HG03521 (cell line): Measurements from ENCODE around the gene ARHGAP24.
"Not testable (repeated sequence)": the region's sequence is repeated elsewhere in the genome, so short reads cannot be mapped to it uniquely, and the experiment has no call there.

ENCODE experiments used
- ATAC-seq: cut with Tn5 transposase; IDR thresholded peaks from one replicate; pipeline ENCODE4 v1.9.1; 2021; ENCODE audit warnings: mild to moderate bottlenecking, moderate library complexity; ENCODE audit not compliant: unreplicated experiment

Gene ARHGAP24

DNA sequence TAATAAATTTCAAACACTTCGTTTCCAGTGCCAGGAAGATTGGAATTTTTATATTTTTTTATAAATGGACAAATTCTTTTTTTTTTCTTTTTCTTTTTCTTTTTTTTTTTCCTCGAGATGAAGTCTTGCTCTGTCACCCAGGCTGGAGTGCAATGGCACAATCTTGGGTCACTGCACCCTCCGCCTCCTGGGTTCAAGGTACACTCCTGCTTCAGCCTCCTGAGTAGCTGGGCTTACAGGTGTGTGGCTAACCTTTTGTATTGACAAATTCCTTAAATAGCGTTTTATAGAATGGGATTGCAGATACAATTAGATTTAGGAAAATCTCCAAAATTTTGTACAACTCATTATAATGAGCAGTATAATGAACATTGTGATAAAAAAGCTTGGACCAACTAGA lies 328.9 kb downstream of the ARHGAP24 start:
- ATAC-seq: no peak

DNA sequence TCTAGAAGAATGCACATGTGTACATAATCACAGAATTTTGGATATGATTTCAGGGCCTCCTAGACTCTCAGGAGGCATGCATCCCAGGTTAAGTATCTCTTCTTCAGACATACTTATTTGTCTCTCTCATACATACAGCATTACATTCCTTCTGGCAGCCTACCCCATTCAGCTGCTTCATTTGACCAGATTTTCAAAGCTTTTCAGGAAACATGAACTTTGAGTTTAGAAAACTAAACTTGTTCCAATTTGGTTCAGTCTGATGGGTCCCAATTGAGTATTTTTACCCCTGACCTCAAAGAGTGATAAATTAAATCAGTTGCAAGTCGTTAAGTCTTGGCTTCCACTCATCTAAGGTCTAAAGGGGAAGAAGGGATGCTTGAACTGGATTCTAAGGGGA lies 330.9 kb downstream of the ARHGAP24 start:
- ATAC-seq: no peak

DNA sequence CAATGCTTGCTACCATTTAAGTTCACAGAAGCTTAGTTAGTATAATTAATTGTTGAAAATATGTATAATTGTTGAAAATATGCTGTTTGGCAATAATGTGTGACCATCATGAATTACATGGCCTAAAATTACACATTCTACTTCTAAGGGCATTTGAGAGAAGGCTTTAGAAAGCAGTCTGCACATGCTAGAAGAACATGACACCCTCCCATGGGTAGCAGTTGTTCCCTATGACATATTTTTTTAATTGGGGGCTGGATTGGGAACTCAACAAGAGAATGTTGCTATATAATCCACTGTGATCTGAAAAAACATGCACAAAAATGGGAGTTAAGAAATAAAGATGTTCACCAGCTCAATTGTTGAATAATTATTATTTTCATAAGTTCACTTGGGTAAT lies 331.4 kb downstream of the ARHGAP24 start:
- no peak for ATAC-seq

DNA sequence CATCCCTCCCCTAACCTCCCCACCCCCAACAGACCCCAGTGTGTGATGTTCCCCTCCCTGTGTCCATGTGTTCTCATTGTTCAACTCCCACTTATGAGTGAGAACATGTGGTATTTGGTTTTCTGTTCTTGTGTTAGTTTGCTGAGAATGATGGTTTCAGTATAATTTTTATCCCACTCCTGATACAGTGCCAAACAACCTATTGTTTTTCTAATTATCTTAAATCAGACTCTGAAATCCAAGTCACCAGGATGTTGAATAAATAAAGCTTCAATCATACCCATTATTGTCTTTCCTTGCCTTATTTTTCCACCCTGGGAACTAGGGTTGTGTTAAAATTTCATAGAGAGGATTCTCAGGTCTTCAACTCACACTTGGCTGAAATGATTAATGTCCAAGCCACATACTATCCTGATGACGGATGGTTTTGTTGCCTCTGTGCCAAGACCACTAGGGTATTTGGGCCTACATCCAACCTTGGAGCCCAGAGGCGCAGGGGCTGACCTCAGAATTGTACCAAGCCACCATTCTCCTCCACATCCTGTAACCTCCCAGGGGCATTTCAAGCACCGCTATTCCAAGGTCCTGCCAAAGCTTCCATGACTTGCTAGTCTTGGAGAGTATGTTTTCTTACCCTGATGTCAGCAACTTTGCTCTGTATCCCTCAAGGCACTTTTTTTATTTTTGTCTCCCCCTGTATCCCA lies 332.4 kb downstream of the ARHGAP24 start:
- ATAC-seq: no peak

DNA sequence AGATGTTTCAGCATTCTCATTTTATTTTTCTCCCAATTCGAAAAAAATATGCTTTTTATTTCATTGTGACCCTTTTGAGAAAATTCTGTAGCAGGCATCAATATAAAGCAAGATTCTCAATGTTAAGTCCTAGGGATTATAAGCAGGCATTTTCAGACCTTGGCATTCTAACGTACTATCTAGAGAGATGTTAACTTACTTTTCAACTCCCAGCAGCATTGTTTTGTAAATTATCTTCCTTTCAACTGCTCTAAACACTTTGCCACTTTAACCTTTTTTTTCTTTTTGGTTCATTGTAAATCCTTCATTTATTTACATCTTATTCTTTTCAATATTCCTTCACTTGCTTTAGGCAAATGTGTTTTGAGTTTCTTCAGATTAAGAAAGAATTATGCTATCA lies 333.2 kb downstream of the ARHGAP24 start:
- no peak for ATAC-seq

DNA sequence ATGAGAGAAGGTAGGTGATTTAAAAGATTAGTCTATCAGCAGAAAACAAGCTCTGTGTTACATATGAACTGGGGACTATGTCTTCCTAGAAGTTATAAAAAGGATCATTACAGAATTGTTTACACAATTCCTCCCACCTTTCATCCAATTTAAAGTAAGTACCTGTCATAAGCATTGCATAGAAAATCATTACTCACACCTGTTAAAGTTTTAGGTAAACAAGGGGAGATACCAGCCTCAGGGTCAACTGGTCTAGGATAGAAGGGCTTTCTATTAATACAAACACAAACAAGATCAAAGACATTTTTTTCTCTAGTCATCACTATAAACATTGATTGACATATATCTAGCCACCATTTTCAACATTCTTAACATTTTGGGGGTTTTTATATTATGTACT lies 333.9 kb downstream of the ARHGAP24 start:
- ATAC-seq: no peak

DNA sequence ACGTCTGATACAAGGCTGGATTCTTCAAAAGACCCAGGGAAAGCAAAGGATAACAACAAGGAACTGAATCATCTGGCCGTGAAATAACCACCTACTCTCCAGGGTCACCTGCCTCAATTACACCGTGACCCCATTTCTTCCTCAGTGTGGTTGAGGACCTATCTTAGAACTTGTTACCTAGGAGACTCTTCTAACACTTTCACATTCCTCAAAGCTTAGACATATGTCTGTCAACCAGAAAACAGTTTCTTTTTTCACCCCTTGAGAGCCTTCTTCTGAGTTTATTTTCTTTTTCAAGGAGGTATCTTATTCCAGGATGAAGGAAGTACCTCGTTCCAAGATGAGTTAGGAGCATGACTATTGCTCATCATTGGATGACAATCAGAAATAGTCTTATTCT lies 337.8 kb downstream of the ARHGAP24 start:
- ATAC-seq: no peak

DNA sequence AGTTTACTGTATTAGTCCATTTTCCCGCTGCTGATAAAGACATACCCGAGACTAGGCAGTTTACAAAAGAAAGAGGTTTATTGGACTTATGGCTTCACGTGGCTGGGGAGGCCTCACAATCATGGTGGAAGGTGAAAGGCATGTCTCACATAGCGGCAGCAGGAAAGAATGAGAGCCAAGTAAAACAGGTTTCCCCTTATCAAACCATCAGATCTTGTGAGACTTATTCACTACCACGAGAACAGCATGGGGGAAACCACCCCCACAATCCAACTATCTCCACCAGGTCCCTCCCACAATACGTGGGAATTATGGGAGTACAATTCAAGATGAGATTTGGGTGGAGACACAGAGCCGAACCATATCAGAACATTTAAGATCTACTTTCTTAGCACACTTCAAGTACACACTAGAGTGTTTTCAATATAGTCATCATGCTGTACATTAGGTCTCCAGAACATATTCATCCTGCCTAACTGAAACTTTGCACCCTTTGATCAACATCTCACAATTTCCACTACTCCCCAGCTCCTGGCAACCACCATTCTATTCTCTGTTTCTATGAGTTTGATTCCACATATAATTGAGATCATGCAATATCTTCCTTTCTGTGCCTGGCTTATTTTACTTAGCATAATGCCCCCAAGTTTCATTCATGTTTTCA lies 341.0 kb downstream of the ARHGAP24 start:
- ATAC-seq: no peak

DNA sequence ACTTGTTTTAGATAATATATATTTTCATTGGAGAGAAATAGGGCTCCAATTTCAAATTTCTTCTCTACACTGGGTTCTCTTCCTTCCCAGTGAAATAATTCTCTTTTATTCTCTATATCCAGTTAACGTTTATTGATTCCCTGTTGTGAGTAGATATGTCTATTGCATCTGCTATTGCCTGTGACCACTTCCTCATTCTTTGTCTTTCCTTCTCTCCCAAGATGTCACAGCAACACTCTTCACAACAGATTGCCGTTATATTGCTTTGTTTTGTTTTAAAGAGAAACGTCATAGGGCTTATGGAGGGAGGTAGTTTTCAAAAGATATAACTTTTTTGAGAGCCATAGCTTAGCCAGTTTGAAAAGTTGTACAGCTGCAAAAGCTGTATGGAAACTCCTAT lies 343.8 kb downstream of the ARHGAP24 start:
- no peak for ATAC-seq

DNA sequence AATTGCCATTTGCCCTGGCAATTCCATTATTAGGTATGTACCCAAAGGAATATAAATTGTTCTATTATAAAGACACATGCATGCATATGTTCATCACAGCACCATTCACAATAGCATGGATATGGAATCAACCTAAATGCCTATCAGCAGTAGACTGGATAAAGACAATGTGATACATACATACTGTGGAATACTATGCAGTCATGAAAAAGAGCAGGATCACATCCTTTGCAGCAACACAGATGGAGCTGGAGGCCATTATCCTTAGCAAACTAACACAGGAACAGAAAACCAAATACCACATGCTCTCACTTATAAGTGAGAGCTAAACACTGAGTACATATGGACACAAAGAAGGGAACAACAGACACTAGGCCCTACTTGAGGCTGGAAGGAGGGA lies 345.2 kb downstream of the ARHGAP24 start:
- ATAC-seq: not testable (repeated sequence)

DNA sequence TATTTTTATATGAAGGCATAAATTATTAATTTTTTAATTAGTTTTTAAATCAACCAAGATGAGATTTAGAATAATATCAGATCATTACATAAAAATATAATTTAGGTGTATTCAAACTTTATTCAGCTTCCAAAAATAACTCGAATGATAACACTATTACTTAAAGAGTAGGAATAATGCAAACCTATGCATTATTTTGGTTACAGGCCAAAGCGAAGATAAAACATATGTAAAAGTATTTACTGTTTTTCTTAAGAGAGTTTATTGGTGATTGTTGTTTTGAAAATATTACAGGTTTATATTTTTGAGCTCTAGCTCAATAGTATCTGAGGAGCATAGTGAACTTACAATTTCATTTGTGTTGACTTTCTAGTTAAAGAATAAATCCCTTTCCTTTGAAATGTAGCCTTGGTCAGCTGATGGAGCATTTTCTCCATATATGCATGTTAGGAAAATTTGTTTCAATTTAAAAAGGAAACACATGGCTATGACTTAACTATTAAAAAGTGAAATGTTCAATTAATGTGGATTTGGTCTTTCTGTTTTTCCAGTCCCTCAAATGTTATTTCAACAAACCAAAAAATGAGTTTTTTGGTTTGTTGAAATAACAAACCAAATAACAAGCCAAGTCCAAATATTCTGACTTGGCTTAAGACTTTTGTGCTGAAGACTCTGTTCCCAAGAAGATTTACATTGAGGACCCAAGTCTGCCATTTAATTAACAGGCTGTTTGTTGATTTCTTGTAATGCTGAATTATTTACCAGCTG lies 346.9 kb downstream of the ARHGAP24 start:
- ATAC-seq: no peak

DNA sequence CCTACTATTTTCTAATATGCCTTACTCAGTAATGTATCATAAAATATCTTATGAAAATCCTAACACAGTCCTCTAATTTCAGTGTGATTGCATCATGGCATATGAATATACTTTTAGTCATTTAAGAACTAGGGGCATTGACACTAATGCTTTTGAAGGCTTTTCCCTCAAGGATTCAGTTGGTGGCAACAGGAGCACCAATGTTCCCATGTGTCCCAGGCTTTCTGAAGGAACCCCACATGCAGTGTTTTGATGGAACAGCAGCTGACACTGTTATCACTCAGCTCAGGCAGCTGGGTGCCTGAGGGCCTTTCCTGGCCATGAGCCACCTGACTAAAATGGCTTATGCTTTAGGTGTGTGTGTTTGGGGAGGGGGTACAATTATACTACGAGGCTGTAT lies 348.3 kb downstream of the ARHGAP24 start:
- ATAC-seq: no peak

DNA sequence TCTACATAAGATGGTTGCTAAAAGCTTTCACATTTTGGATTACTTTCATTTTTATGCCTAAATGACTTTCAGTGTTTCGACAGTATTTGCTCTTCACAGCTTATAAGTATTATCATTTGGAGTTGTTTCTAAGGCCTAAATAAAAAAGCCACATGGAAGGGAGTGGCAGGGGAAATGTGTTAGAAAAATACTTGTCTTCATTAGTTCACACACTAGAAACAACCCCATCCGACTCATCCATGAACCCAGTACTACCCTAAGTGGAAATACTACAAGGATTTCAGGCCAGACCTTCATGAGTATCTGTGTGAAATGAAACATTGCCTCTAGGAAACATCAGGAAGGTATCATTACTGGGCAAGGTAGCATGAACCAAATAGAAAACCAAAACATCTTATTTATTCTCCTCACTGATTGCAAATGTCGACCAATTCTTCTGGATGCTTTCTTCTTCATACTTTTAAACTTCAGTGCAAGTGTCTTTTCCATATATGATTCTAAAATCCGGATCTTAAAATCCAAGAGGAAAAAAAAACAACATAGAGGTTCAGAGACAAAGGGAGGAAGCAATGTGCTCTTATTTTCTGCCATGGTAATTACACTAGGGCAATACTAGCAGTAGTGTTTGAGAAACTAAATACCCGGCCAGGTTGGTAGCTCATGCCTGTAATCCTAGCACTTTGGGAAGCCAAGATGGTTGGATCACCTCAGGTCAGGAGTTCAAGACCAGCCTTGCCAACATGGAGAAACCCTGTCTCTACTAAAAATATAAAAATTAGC lies 349.4 kb downstream of the ARHGAP24 start:
- ATAC-seq: no peak

DNA sequence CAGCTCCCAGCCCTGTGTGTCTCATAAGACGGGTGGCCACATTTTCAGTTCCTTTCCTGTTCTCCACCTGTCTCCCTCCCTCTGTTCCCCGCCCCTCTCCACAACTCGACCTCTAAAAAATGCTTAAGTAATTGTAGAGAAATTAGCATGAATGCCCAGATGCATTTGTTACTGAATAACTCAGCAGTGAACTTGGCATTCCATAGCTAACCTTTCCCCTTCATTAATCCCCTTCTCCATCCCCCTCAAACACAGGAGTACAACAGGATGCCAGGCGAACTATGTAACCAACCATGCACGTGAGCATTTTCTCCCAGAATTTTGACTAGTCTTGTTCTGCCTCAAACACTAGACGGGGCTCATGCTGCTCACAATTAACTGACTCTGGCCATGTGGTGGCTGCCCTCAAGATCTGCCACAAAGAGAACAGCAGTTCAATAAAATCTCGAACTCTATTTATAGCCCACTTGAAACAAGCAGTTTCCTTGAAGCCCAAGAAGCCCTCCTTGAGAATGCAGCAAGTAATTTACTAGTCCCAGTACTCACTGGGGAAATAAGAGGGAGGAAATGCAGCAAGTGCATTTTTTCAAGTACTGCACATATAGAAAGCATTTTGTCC lies 351.2 kb downstream of the ARHGAP24 start:
- ATAC-seq: no peak

DNA sequence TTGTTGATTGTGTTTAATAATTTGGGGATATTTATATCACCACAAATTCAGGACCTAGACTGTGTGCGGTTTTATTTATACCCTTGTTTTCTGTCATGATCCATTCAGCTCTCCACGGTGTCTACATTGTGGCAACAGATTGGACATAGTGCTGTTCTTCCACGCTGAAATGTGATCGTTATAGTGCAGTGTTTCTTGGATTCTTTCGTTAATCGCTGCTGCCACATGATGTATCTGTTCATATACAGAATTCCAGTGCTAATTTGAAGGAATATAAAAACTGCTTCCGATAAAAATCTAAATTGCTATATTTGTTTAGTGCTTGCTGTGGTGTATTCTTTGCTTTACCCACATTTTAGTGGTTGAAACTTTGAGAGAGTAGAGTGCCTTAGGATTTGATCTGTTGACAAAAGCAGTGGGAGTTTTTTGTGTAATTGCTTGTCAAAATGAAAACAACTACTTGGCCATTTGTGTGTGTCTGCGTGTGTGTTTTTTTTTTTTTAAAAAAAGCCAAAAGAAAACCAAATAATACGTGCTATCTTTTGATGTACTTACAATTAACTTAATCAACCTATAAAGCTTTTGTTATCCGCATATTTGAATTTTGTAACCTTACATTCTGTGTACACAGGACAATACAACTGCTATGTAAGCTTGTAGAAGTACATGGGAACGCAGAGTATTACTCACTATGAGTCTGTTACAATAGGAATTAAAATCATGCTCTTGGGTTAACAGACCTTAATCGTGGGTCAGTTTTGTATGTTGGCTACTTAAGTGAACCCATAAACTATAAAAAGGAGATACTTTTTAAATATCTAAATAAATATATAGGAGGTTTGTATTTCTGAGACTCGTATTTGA lies 353.3 kb downstream of the ARHGAP24 start:
- ATAC-seq: no peak

DNA sequence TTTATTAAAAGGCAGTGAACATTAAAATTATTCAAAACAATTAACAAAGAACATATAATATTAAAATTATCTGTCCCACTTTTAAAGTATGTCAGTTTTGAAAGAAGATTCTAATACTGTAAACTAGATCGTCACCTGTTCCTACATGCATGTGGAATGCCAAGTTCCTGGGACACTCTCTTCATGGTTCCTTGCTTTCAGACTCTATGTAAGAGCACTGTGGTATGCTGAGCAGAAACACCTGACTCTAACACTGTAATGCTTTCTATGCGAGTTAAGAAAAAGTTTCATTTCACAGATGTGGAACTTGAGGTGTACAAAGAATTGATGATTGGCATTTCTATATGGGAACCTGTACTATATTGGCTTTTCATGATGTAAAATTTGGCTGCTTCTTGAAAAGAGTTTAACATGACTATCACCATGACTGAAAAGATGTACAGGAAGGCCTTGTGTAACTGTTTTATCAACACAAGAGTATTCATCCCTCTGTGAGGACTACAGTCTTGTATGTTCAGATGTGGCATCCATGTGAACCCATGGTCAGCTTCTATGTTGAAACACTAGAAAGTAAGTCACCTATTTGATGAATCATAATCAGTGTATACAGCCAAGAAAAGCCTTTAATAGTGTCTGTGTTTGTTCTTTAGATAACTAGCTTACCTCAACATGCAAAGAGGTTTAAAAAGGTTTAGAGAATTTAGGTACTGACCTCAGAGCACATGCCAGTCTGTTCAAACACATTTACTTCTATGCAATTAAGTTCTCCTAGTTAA lies 354.5 kb downstream of the ARHGAP24 start:
- no peak for ATAC-seq

DNA sequence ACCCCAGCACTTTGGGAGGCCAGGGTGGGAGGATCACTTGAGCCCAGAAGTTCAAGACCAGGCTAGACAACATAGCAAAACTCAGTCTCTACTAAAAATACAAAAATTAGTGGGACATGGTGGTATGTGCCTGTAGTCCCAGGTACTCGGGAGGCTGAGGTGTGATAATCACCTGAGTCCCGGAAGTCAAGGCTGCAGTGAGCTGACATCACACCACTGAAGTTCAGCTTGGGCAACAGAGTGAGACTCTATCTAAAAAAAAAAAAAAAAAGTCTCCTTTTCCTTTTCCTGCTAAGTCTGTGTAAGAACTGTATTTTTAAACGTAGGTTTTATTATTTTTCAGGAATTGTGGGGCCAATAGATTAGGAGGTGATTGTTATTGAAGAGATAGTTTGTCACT lies 356.7 kb downstream of the ARHGAP24 start:
- no peak for ATAC-seq

DNA sequence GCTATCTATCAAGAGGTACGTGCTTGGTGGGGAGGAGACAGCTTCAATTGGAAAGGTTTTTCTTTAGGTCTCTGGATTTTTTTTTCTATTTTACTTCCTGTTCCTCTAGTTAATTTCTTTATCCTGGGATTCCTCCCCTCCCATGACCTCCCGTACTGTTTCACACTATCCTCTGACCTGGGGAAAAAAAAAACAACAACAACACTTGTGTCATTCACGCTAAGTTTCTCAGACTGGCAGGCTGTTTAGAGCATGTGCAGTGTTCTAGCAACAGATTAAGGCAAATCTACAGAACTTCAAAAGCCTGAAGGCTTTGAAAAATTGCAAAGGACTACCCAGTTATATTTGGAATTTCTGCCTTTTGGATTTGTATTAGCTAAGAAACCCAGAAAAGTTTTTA lies 358.4 kb downstream of the ARHGAP24 start:
- ATAC-seq: no peak

DNA sequence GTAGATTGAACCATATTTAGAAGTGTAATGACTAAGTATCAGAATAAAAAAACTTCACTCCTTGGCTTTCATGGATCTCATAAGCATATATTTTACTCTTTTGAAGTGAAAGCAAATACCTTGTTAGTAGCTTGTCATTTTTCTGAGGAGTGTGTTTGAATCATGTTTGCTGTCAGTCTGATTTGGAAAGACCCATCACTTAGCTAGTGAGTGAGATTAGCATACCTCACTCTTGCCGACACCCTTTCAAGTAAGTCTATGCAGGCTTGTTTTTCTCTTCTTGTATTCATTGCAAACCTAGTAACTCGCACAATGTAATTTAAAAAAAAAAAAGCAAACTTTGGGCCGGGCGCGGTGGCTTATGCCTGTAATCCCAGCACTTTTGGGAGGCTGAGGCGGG lies 360.0 kb downstream of the ARHGAP24 start:
- no peak for ATAC-seq
